GM12878 (cell line): Measurements from ENCODE around the gene FASN. TPM values are rescaled to one million over a fixed set of nuclear protein-coding genes. Genes with fewer than 3 reads are reported as not detected.

ENCODE experiments used
- ATAC-seq: fragments of 200-7000 bp; cut with Tn5 transposase; 3 replicates; pipeline ENCODE4 v1.9.1; 2020; ENCODE audit warnings: mild to moderate bottlenecking, moderate library complexity
- BruUV-seq: library from RNA; stranded (reverse); fragments of 400-500 nt; replicated peaks from 2 replicates; lab custom pipeline; 2021; lab: Mats Ljungman, UMichigan
- CTCF ChIA-PET: fragments of 300-600 bp; sonication (Branson Sonifier 250); formaldehyde crosslinking; extraction: SDS; loops from one replicate; lab custom pipeline; 2021; ENCODE audit warnings: inconsistent platforms; lab: Yijun Ruan, JAX
- POLR2A ChIA-PET: fragments of 350-600 bp; formaldehyde crosslinking; extraction: SDS; loops from one replicate; lab custom pipeline; 2021; ENCODE audit warnings: inconsistent platforms; lab: Charles Lee
- RAD21 ChIA-PET: fragments of 300-600 bp; sonication (Branson Sonifier 250); formaldehyde crosslinking; loops from one replicate; lab custom pipeline; 2023; ENCODE audit warnings: antibody characterized with exemption; ENCODE audit not compliant: unreplicated experiment; lab: Charles Lee
- SMC1A ChIA-PET: fragments of 300-600 bp; sonication (Branson Sonifier 250); formaldehyde crosslinking; loops from one replicate; lab custom pipeline; 2023; ENCODE audit not compliant: unreplicated experiment, uncharacterized antibody; lab: Charles Lee
- DNase-seq: peaks from one replicate; pipeline ENCODE4 v3.0.0-alpha.2; 2011; ENCODE audit warnings: low read depth, low spot score
- FAIRE-seq: peaks from 3 replicates; lab custom pipeline; 2011; peaks lifted over from hg19 to GRCh38; lab: Jason Lieb, UNC
- H2AFZ ChIP-seq: 2 replicates; pipeline ENCODE4 v1.6.0; 2011; ENCODE audit warnings: low read depth, low read length, control low read depth; ENCODE audit not compliant: control insufficient read depth
- H3K27ac ChIP-seq: 2 replicates; pipeline ENCODE4 v1.5.1; 2011; ENCODE audit warnings: control low read depth; ENCODE audit not compliant: control insufficient read depth, insufficient read depth
- H3K27me3 ChIP-seq, 2 experiments: replicated peaks in 1 of 2; 2 replicates each; pipeline versions ENCODE4 v1.6.0 to v1.6.1; 2011; ENCODE audit warnings: low read length in 1 of 2; ENCODE audit not compliant: control insufficient read depth in 2 of 2, insufficient read depth in 2 of 2
- H3K36me3 ChIP-seq, 2 experiments: 2 replicates each; pipeline ENCODE4 v1.5.1; 2011; ENCODE audit warnings: low read length in 1 of 2; ENCODE audit not compliant: control insufficient read depth in 2 of 2, insufficient read depth in 2 of 2
- H3K4me1 ChIP-seq: 2 replicates; pipeline ENCODE4 v1.6.1; 2011; ENCODE audit warnings: mild to moderate bottlenecking, low read length, moderate library complexity, mixed read lengths; ENCODE audit not compliant: control insufficient read depth, insufficient read depth
- H3K4me2 ChIP-seq: 2 replicates; pipeline ENCODE4 v1.6.0; 2011; ENCODE audit warnings: control low read depth; ENCODE audit not compliant: control insufficient read depth, insufficient read depth
- H3K4me3 ChIP-seq: fragments of 200-600 bp; sonication (generic); 2 replicates; pipeline ENCODE4 v1.5.1; 2016
- H3K79me2 ChIP-seq: 2 replicates; pipeline ENCODE4 v1.6.0; 2011; ENCODE audit warnings: low read length; ENCODE audit not compliant: control insufficient read depth, insufficient read depth
- H3K9ac ChIP-seq: 2 replicates; pipeline ENCODE4 v1.8.0; 2011; ENCODE audit warnings: low read length, control low read depth, mixed read lengths; ENCODE audit not compliant: control insufficient read depth, insufficient read depth
- H3K9me3 ChIP-seq: replicated peaks from 3 replicates; pipeline ENCODE4 v1.5.1; 2011; ENCODE audit warnings: mild to moderate bottlenecking, low read length; ENCODE audit not compliant: control insufficient read depth, insufficient read depth
- H4K20me1 ChIP-seq: 2 replicates; pipeline ENCODE4 v1.6.0; 2011; ENCODE audit not compliant: control insufficient read depth, insufficient read depth
- BCL11A ChIP-seq: IDR thresholded peaks from 2 replicates; pipeline ENCODE4 v1.6.1; 2011; ENCODE audit warnings: low read depth, low read length
- BCLAF1 ChIP-seq: fragments of 450-650 bp; IDR thresholded peaks from 2 replicates; pipeline ENCODE4 v1.6.1; 2017; ENCODE audit warnings: antibody characterized with exemption, mild to moderate bottlenecking, moderate library complexity
- BRCA1 ChIP-seq: IDR thresholded peaks from 2 replicates; pipeline ENCODE4 v1.6.1; 2011; ENCODE audit warnings: low read depth, low read length, improper control_type of control experiment
- MEF2A ChIP-seq: IDR thresholded peaks from 2 replicates; pipeline ENCODE4 v1.6.1; 2011; ENCODE audit warnings: low read depth, mild to moderate bottlenecking, low read length, moderate library complexity; ENCODE audit not compliant: insufficient read depth
- POLR2AphosphoS2 ChIP-seq: IDR thresholded peaks from 2 replicates; pipeline ENCODE4 v1.6.1; 2011; ENCODE audit warnings: low read depth, mild to moderate bottlenecking, low read length, improper control_type of control experiment, moderate library complexity
- RAD21 ChIP-seq: IDR thresholded peaks from 2 replicates; pipeline ENCODE4 v1.6.1; 2011; ENCODE audit warnings: mild to moderate bottlenecking, low read depth, low read length, moderate library complexity; ENCODE audit not compliant: insufficient read depth
- RUNX3 ChIP-seq: IDR thresholded peaks from 2 replicates; pipeline ENCODE4 v1.6.1; 2012; ENCODE audit warnings: low read length, inconsistent platforms
- SIX5 ChIP-seq: IDR thresholded peaks from 2 replicates; pipeline ENCODE4 v1.6.1; 2011; ENCODE audit warnings: mild to moderate bottlenecking, low read depth, low read length, moderate library complexity; ENCODE audit not compliant: severe bottlenecking
- SKIL ChIP-seq: fragments of 450-650 bp; IDR thresholded peaks from 2 replicates; pipeline ENCODE4 v1.6.1; 2017; ENCODE audit warnings: mild to moderate bottlenecking, low read depth, inconsistent platforms; ENCODE audit not compliant: poor library complexity, severe bottlenecking
- SP1 ChIP-seq: IDR thresholded peaks from one replicate; pipeline ENCODE4 v1.6.1; 2011; ENCODE audit warnings: low read depth, low read length
- TAF1 ChIP-seq: IDR thresholded peaks from 2 replicates; pipeline ENCODE4 v1.6.1; 2011; ENCODE audit warnings: mild to moderate bottlenecking, low read depth, low read length, borderline replicate concordance
- TARDBP ChIP-seq: IDR thresholded peaks from 2 replicates; pipeline ENCODE4 v1.6.1; 2016; ENCODE audit warnings: borderline replicate concordance
- ZBED1 ChIP-seq: IDR thresholded peaks from 2 replicates; pipeline ENCODE4 v1.6.1; 2016; ENCODE audit warnings: borderline replicate concordance
- ZNF274 ChIP-seq: IDR thresholded peaks from one replicate; pipeline ENCODE4 v1.8.0; 2011; ENCODE audit not compliant: insufficient read length, insufficient read depth
- whole genome bisulfite sequencing: methylation state at CpG from one replicate; pipeline ENCODE4 v1.1.6; 2016; ENCODE audit warnings: low lambda C conversion rate; ENCODE audit not compliant: insufficient replicate concordance, insufficient coverage; ENCODE audit errors: missing lambda C conversion rate; 5-methylcytosine and 5-hydroxymethylcytosine counted together
- in situ Hi-C: fragments of 300-500 bp; cut with MboI; formaldehyde crosslinking; loops from 9 replicates; pipeline ENCODE4 v1.14.3; 2018; ENCODE audit warnings: mixed read lengths
- intact Hi-C: fragments of 100-400 bp; cut with micrococcal nuclease; formaldehyde crosslinking; loops from one replicate; pipeline ENCODE4 v1.14.2; 2022; ENCODE audit not compliant: unreplicated experiment
- polyA plus RNA-seq, 11 experiments: library from polyadenylated mRNA; depleted of rRNA in 4 of 11; unstranded in 6 of 11; stranded (reverse) in 5 of 11; fragments of >200 nt; fragmentation: Nextera tagmentation in 4 of 11; fragmentation: Illumina TruSeq in 1 of 11; extraction: Ambion mirVana in 4 of 11; extraction: Trizol in 1 of 11; gene quantifications; 1 replicate in 1 of 11; 2 replicates in 10 of 11; pipeline versions ENCODE4 v1.2.1 to v1.2.3, GENCODE V29; 2011 to 2016; ENCODE audit warnings: inconsistent platforms in 2 of 11, missing spikeins in 2 of 11, low read depth in 1 of 11
- total RNA-seq, 4 experiments: library from RNA; depleted of rRNA in 3 of 4; stranded (reverse); fragments of >200 nt in 3 of 4; fragmentation: Illumina TruSeq in 1 of 4; extraction: Trizol in 1 of 4; gene quantifications; 2 replicates each; pipeline versions ENCODE4 v1.2.1 to v1.2.3, GENCODE V29; 2013 to 2021

FASN gene
- total and polyA plus RNA-seq, 10 of the 15 experiments (the other 5 are each of a cell fraction or from before 2014, with no cell fraction given): 0.19 to 333 (median 30.4) TPM

GRCh38 chr17:82054351-82055022 is 43.5 kb downstream of the FASN start:
- ChIA-PET CTCF (no interaction called here), POLR2A (interaction anchor here (2.4 kb wide), 1 partner anchor 17 kb away, joined by 6 read pairs; the partner anchor contains the start of gene DCXR), SMC1A (no interaction called here), RAD21 (no interaction called here)
- TF ChIP-seq RAD21: no peak
- no peak for TF ChIP-seq SKIL
- no peak for TF ChIP-seq ZBED1
- no peak for TF ChIP-seq BCLAF1
- no peak for TF ChIP-seq SP1
- TF ChIP-seq MEF2A: no peak
- no peak for TF ChIP-seq TARDBP
- TF ChIP-seq POLR2AphosphoS2: no peak
- TF ChIP-seq BRCA1: no peak
- TF ChIP-seq RUNX3: no peak
- TF ChIP-seq TAF1: no peak
- no peak for TF ChIP-seq ZNF274
- TF ChIP-seq BCL11A: no peak
- TF ChIP-seq SIX5: no peak
- no peak overlapping the region for H3K9ac ChIP-seq
- H3K27ac ChIP-seq: no peak overlapping the region
- BruUV-seq: no TSS peak
- 97% methylated on average over 37 of the region's 38 CpGs for WGBS
- H4K20me1 ChIP-seq: no peaks in the 10 kb centered on the region
- no peak for FAIRE-seq
- H3K36me3 ChIP-seq: peaks cover 0 to 19% of the 10 kb centered on the region in 2 experiments
- intact Hi-C loops (loop anchor here (5.0 kb wide), 1 partner anchor 43 kb away; the partner anchor contains the start of gene FASN), in situ Hi-C loops (no loop called here)
- H3K27me3 ChIP-seq: no peaks in the 10 kb centered on the region
- no peak for DNase-seq
- no peaks in the 10 kb centered on the region for H3K9me3 ChIP-seq
- H3K4me3 ChIP-seq: no peak overlapping the region
- H3K4me1 ChIP-seq: peaks cover 4% of the 10 kb centered on the region
- ATAC-seq: no peak
- H2AFZ ChIP-seq: no peak overlapping the region
- peaks cover 14% of the 10 kb centered on the region for H3K79me2 ChIP-seq
- H3K4me2 ChIP-seq: no peak overlapping the region
